H1 (cell line): ENCODE results near the gene PAX7. TPM values are rescaled to one million over a fixed set of nuclear protein-coding genes. Genes with fewer than 3 reads are reported as not detected.

Experiments
- CTCF ChIA-PET: fragments of 300-600 bp; sonication (Branson Sonifier 250); formaldehyde crosslinking; loops from one replicate; lab custom pipeline; 2021; ENCODE audit not compliant: partially characterized antibody; lab: Charles Lee
- POLR2A ChIA-PET: fragments of 300-600 bp; sonication (Branson Sonifier 250); formaldehyde crosslinking; loops from one replicate; lab custom pipeline; 2021; ENCODE audit warnings: inconsistent platforms; ENCODE audit not compliant: partially characterized antibody; lab: Charles Lee
- DNase-seq, 2 experiments: peaks; one replicate each; pipeline versions ENCODE4 v3.0.0 to v3.0.0-alpha.2; 2010 to 2022; ENCODE audit warnings: low spot score in 2 of 2, low read depth in 1 of 2, mixed read lengths in 1 of 2
- FAIRE-seq: peaks from 2 replicates; lab custom pipeline; 2011; peaks lifted over from hg19 to GRCh38; lab: Jason Lieb, UNC
- H2AFZ ChIP-seq: 2 replicates; pipeline ENCODE4 v1.8.1; 2012; ENCODE audit warnings: low read length, inconsistent platforms
- H2AK5ac ChIP-seq: 2 replicates; pipeline ENCODE4 v1.6.1; 2013; ENCODE audit warnings: low read depth, low read length
- H2BK120ac ChIP-seq: replicated peaks from 2 replicates; pipeline ENCODE3; 2013; ENCODE audit warnings: low read depth, low read length, inconsistent platforms
- H2BK12ac ChIP-seq: 2 replicates; pipeline ENCODE4 v1.6.1; 2013; ENCODE audit warnings: low read depth, low read length
- H2BK15ac ChIP-seq: 2 replicates; pipeline ENCODE4 v1.6.1; 2013; ENCODE audit warnings: low read length
- H2BK20ac ChIP-seq: 2 replicates; pipeline ENCODE4 v1.6.1; 2013; ENCODE audit warnings: low read length
- H2BK5ac ChIP-seq: 2 replicates; pipeline ENCODE4 v1.6.1; 2013; ENCODE audit warnings: low read depth, low read length
- H3K14ac ChIP-seq: 2 replicates; pipeline ENCODE4 v1.6.1; 2013; ENCODE audit warnings: inconsistent platforms; ENCODE audit not compliant: insufficient read length
- H3K18ac ChIP-seq: 2 replicates; pipeline ENCODE4 v1.6.1; 2013; ENCODE audit warnings: low read length; ENCODE audit errors: extremely low read depth
- H3K23ac ChIP-seq: 2 replicates; pipeline ENCODE4 v1.6.1; 2013; ENCODE audit warnings: inconsistent platforms; ENCODE audit not compliant: insufficient read length
- H3K23me2 ChIP-seq: 2 replicates; pipeline ENCODE4 v1.6.1; 2013; ENCODE audit warnings: low read depth, low read length
- H3K27ac ChIP-seq: 2 replicates; pipeline ENCODE4 v1.6.1; 2011; ENCODE audit warnings: low read depth, low read length, inconsistent platforms
- H3K27me3 ChIP-seq, 4 experiments: replicated peaks in 1 of 4; 1 replicate in 1 of 4; 2 replicates in 3 of 4; pipeline versions ENCODE4 v1.6.1 to v1.8.1; 2011 to 2013; ENCODE audit warnings: low read length in 3 of 4, mild to moderate bottlenecking in 3 of 4, inconsistent platforms in 2 of 4, mixed read lengths in 2 of 4, moderate library complexity in 1 of 4; ENCODE audit not compliant: control insufficient read depth in 3 of 4, insufficient read depth in 3 of 4; ENCODE audit errors: extremely low read depth in 1 of 4
- H3K36me3 ChIP-seq, 4 experiments: 2 replicates each; pipeline versions ENCODE4 v1.6.1 to v1.8.1; 2011 to 2013; ENCODE audit warnings: mild to moderate bottlenecking in 4 of 4, low read length in 3 of 4, moderate library complexity in 2 of 4, control low read depth in 1 of 4, inconsistent platforms in 1 of 4; ENCODE audit not compliant: insufficient read depth in 4 of 4, control insufficient read depth in 2 of 4
- H3K4ac ChIP-seq: replicated peaks from 2 replicates; pipeline ENCODE3; 2013; ENCODE audit warnings: low read length, low read depth, mixed read lengths, inconsistent platforms; ENCODE audit not compliant: insufficient read length
- H3K4me1 ChIP-seq, 4 experiments: replicated peaks in 1 of 4; 1 replicate in 1 of 4; 2 replicates in 3 of 4; pipeline versions ENCODE4 v1.6.1 to v1.8.1; 2011 to 2013; ENCODE audit warnings: low read length in 3 of 4, inconsistent platforms in 2 of 4, mixed read lengths in 1 of 4; ENCODE audit not compliant: insufficient read depth in 4 of 4, control insufficient read depth in 3 of 4
- H3K4me2 ChIP-seq, 2 experiments: 2 replicates each; pipeline versions ENCODE4 v1.6.1 to v1.8.1; 2011 to 2013; ENCODE audit warnings: low read depth in 2 of 2, low read length in 2 of 2, control low read depth in 1 of 2, inconsistent platforms in 1 of 2, mild to moderate bottlenecking in 1 of 2; ENCODE audit not compliant: insufficient read depth in 1 of 2
- H3K4me3 ChIP-seq, 4 experiments: fragments of 200-600, 300-600 bp in 1 of 4; sonication (generic), shearing (Covaris generic), sonication (Bioruptor Twin) in 1 of 4; 2 replicates each; pipeline versions ENCODE4 v1.5.1 to v1.8.1; 2011 to 2016; ENCODE audit warnings: low read length in 4 of 4, low read depth in 3 of 4, control low read depth in 2 of 4, inconsistent platforms in 2 of 4, mild to moderate bottlenecking in 2 of 4, mixed read lengths in 1 of 4, moderate library complexity in 1 of 4; ENCODE audit not compliant: insufficient read depth in 2 of 4; ENCODE audit errors: extremely low read depth in 1 of 4
- H3K56ac ChIP-seq: replicated peaks from 2 replicates; pipeline ENCODE3; 2013; ENCODE audit warnings: low read depth, mild to moderate bottlenecking, mixed read lengths, low read length, inconsistent platforms; ENCODE audit not compliant: insufficient read length
- H3K79me1 ChIP-seq: 2 replicates; pipeline ENCODE4 v1.6.1; 2013; ENCODE audit warnings: low read depth, low read length, control low read depth
- H3K79me2 ChIP-seq, 2 experiments: 2 replicates each; pipeline versions ENCODE4 v1.6.1 to v1.8.1; 2012 to 2013; ENCODE audit warnings: low read length in 2 of 2, mild to moderate bottlenecking in 2 of 2, inconsistent platforms in 1 of 2; ENCODE audit not compliant: insufficient read depth in 2 of 2, control insufficient read depth in 1 of 2
- H3K9ac ChIP-seq, 4 experiments: replicated peaks in 1 of 4; 1 replicate in 1 of 4; 2 replicates in 3 of 4; pipeline versions ENCODE4 v1.6.1 to v1.8.1; 2011 to 2013; ENCODE audit warnings: low read depth in 3 of 4, low read length in 3 of 4, control low read depth in 2 of 4, mild to moderate bottlenecking in 2 of 4, moderate library complexity in 2 of 4, inconsistent platforms in 1 of 4; ENCODE audit errors: extremely low read depth in 1 of 4
- H3K9me3 ChIP-seq, 2 experiments: 2 replicates each; pipeline versions ENCODE4 v1.6.1 to v1.8.1; 2012 to 2013; ENCODE audit warnings: mild to moderate bottlenecking in 2 of 2, moderate library complexity in 2 of 2, control low read depth in 1 of 2, inconsistent platforms in 1 of 2, low read depth in 1 of 2, low read length in 1 of 2, mixed read lengths in 1 of 2; ENCODE audit not compliant: insufficient read depth in 2 of 2
- H4K20me1 ChIP-seq, 2 experiments: replicated peaks in 1 of 2; 2 replicates each; pipeline versions ENCODE3 to v1.8.1; 2011 to 2013; ENCODE audit warnings: inconsistent platforms in 2 of 2, low read length in 2 of 2, mild to moderate bottlenecking in 1 of 2; ENCODE audit not compliant: insufficient read depth in 2 of 2, control insufficient read depth in 1 of 2
- H4K5ac ChIP-seq: 2 replicates; pipeline ENCODE4 v1.6.1; 2013; ENCODE audit warnings: low read length, low read depth, mixed read lengths, inconsistent platforms; ENCODE audit not compliant: insufficient read length
- H4K8ac ChIP-seq: 2 replicates; pipeline ENCODE4 v1.8.0; 2013; ENCODE audit warnings: mild to moderate bottlenecking, moderate library complexity, low read length, inconsistent platforms; ENCODE audit not compliant: insufficient read depth; ENCODE audit errors: extremely low read depth
- H4K91ac ChIP-seq: replicated peaks from 2 replicates; pipeline ENCODE3; 2013; ENCODE audit warnings: low read length, mixed read lengths, inconsistent platforms; ENCODE audit not compliant: insufficient read length
- CEBPB ChIP-seq: IDR thresholded peaks from 2 replicates; pipeline ENCODE4 v1.6.1; 2012; ENCODE audit warnings: low read depth, low read length
- EP300 ChIP-seq, 2 experiments: IDR thresholded peaks; 1 replicate in 1 of 2; 2 replicates in 1 of 2; pipeline ENCODE4 v1.6.1; 2011 to 2012; ENCODE audit warnings: low read depth in 2 of 2, low read length in 2 of 2, mild to moderate bottlenecking in 2 of 2, borderline replicate concordance in 1 of 2, inconsistent platforms in 1 of 2, moderate library complexity in 1 of 2
- HDAC2 ChIP-seq, 2 experiments: fragments of 300-600 bp in 1 of 2; sonication (generic) in 1 of 2; IDR thresholded peaks; 2 replicates each; pipeline ENCODE4 v1.6.1; 2011 to 2012; ENCODE audit warnings: low read depth in 2 of 2, low read length in 2 of 2, mild to moderate bottlenecking in 2 of 2, moderate library complexity in 2 of 2, borderline replicate concordance in 1 of 2, inconsistent platforms in 1 of 2
- POU5F1 ChIP-seq: IDR thresholded peaks from 2 replicates; pipeline ENCODE4 v1.6.1; 2011; ENCODE audit warnings: low read depth, mild to moderate bottlenecking, low read length, moderate library complexity
- RBBP5 ChIP-seq: IDR thresholded peaks from 2 replicates; pipeline ENCODE4 v1.7.1; 2012; ENCODE audit warnings: low read depth, mild to moderate bottlenecking, inconsistent platforms, low read length, moderate library complexity, borderline replicate concordance
- RNF2 ChIP-seq: fragments of 200-900, 300-1000 bp; sonication (generic); IDR thresholded peaks from 2 replicates; pipeline ENCODE4 v1.7.1; 2016; ENCODE audit warnings: borderline replicate concordance, low read depth, mild to moderate bottlenecking, antibody characterized with exemption, low read length; ENCODE audit not compliant: poor library complexity, severe bottlenecking; ENCODE audit errors: missing control alignments
- SP4 ChIP-seq: IDR thresholded peaks from 2 replicates; pipeline ENCODE4 v1.6.1; 2012; ENCODE audit warnings: low read length, inconsistent platforms
- SRF ChIP-seq: IDR thresholded peaks from 2 replicates; pipeline ENCODE4 v1.6.1; 2011; ENCODE audit warnings: mild to moderate bottlenecking, low read depth, low read length, moderate library complexity
- SUZ12 ChIP-seq: fragments of 200-600 bp; sonication (generic); IDR thresholded peaks from 2 replicates; pipeline ENCODE4 v1.6.1; 2012; ENCODE audit warnings: mild to moderate bottlenecking, inconsistent platforms, low read length, moderate library complexity, mixed read lengths
- TBP ChIP-seq: IDR thresholded peaks from 2 replicates; pipeline ENCODE4 v1.6.1; 2011; ENCODE audit warnings: low read depth, low read length, improper control_type of control experiment
- WGBS, 2 experiments: shearing (Covaris generic) in 1 of 2; methylation state at CpG; one replicate each; pipeline versions ENCODE4 v1.1.6 to v1.1.7; 2013 to 2015; ENCODE audit warnings: low lambda C conversion rate in 2 of 2, mixed read lengths in 2 of 2, inconsistent platforms in 1 of 2, low coverage in 1 of 2, missing lambda C conversion rate in 1 of 2; ENCODE audit not compliant: insufficient replicate concordance in 2 of 2, insufficient coverage in 1 of 2, insufficient read length in 1 of 2; ENCODE audit errors: extremely low coverage in 1 of 2, missing lambda C conversion rate in 1 of 2; 5-methylcytosine and 5-hydroxymethylcytosine counted together
- polyA plus RNA-seq, 7 experiments: library from polyadenylated mRNA; depleted of rRNA in 3 of 7; stranded (reverse) in 5 of 7; unstranded in 2 of 7; fragments of >200 nt in 5 of 7; fragments of 200-250 nt in 2 of 7; gene quantifications; 1 replicate in 5 of 7; 2 replicates in 1 of 7; 4 replicates in 1 of 7; pipeline versions ENCODE4 v1.2.1 to v1.2.3, GENCODE V29; 2011 to 2013; ENCODE audit warnings: missing spikeins in 2 of 7, mixed read lengths in 2 of 7
- total RNA-seq: library from RNA; stranded (reverse); fragmentation: NEBNext Ultra II Directional; extraction: Animal tissue kit (Norgen Biotek cat#: 25700); gene quantifications from 2 replicates; pipeline ENCODE4 v1.2.1, GENCODE V29; 2021

Gene PAX7
- total and polyA plus RNA-seq, 2 of the 8 experiments (the other 6 are each of a cell fraction or from before 2014, with no cell fraction given), result not detected

DNA sequence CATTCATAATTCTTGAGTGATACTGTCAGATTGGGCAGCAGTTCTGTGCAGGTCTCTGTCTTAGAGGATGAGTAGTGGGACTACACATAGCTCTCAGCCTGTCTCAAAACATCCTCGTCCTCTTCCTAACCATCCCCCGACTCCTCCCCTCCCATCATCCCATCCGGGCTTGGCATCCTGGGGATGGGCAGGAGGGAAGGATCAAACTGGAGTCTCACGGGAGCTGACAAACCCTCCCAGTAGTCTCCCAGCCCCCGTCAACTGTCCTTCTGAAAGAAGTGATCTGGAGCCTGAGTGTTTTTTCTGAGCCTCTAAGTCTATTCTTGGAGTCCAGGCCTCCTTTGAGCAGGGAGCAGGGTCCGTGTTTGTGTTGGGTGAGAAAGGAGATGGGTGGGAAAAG lies 102.0 kb downstream of the PAX7 start:
- Histone ChIP-seq H3K27me3 (peaks cover 0 to 4% (median 0%) of the 10 kb centered on the region in 4 experiments; a peak in 1 of 7 replicates), H3K4me2 (no peak overlapping the region), H3K18ac (no peak overlapping the region), H3K23me2 (peaks cover 1% of the 10 kb centered on the region; the same call in 1 of the 2 replicates), H4K20me1 (peaks cover 0 to 2% of the 10 kb centered on the region in 2 experiments), H2BK20ac (no peak overlapping the region), H2BK120ac (no peak overlapping the region), H3K9me3 (no peaks in the 10 kb centered on the region), H3K9ac (no peak overlapping the region), H2BK12ac (no peak overlapping the region), H3K4ac (no peak overlapping the region), H2BK5ac (no peak overlapping the region), H4K5ac (no peak overlapping the region), H2AFZ (no peak overlapping the region), H3K4me3 (no peak overlapping the region), H3K36me3 (no peaks in the 10 kb centered on the region), H4K91ac (no peak overlapping the region), H2AK5ac (no peak overlapping the region), H4K8ac (no peak overlapping the region)
- POLR2A ChIA-PET, result interaction anchor here (1.2 to 1.4 kb wide), 2 partner anchors 9 to 10 kb away, joined by 3 read pairs; no protein-coding TSS in a partner anchor
- FAIRE-seq (no peak), DNase-seq (no peak)
- CTCF ChIA-PET, result interaction anchor here (0.6 to 5.3 kb wide), 12 partner anchors 10 to 172 kb away, joined by 3 to 39 read pairs (median 3); no protein-coding TSS in a partner anchor
- TF ChIP-seq POU5F1 (no peak), SP4 (no peak), SRF (no peak), EP300 (IDR thresholded peaks at IDR 0.05; ENCODE audit: borderline replicate concordance in 1 of 2, low read depth in 2 of 2, low read length in 2 of 2) (no peak), RNF2 (no peak), RBBP5 (no peak), TBP (no peak), CEBPB (no peak), SUZ12 (no peak), HDAC2 (IDR thresholded peaks at IDR 0.05; ENCODE audit: borderline replicate concordance in 1 of 2, low read depth in 2 of 2, low read length in 2 of 2) (no peak)
- TF ChIP-seq, all 59 proteins: peak for 0
- Histone ChIP-seq H3K14ac (no peak overlapping the region), H3K79me1 (no peaks in the 10 kb centered on the region), H2BK15ac (no peak overlapping the region), H3K23ac (no peak overlapping the region), H3K56ac (no peak overlapping the region), H3K27ac (no peak overlapping the region), H3K4me1 (no peaks in the 10 kb centered on the region; a peak in 1 of 7 replicates), H3K79me2 (no peaks in the 10 kb centered on the region)
- 58% methylated on average over 6 of the region's 6 CpGs; no CpG with 5 or more reads in 1 of the 2 experiments for WGBS, 2 experiments
